ENCODE results near the gene KCNK17. TPM values are rescaled to one million over a fixed set of nuclear protein-coding genes. Genes with fewer than 3 reads are reported as not detected.

The KCNK17 gene, protein sequence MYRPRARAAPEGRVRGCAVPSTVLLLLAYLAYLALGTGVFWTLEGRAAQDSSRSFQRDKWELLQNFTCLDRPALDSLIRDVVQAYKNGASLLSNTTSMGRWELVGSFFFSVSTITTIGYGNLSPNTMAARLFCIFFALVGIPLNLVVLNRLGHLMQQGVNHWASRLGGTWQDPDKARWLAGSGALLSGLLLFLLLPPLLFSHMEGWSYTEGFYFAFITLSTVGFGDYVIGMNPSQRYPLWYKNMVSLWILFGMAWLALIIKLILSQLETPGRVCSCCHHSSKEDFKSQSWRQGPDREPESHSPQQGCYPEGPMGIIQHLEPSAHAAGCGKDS
- total RNA-seq, result not detected in 2 replicates

DNA sequence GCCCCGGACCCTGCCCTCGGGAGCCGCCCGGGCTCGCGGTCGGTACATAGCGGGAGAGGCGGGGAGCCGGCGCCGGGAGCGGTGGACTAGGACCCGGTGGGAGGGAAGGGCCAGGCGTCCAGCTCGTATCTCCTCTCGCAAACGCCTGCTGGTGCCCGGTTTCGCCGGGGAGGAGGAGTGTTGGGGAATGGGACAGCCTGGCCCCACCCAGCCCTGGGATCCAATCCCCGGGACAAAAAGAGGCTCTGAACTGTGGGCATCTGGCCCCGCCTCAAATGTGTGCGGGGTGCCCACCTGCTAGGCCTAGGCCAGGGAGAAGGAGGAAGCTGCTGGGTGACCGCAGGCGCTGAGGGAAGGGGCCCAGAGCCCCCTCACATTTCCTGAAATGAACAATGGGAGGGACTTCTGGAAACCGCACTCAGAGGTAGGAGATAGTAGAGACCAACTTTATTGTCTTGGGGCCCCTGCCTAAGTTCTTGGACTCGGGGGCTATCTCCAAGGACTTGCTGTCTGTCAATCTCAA, at the start of gene KCNK17:
Gene KCNK17 (minus strand): TSS at position 147 of the 523 bp plus-strand sequence. CDS start 99 bp downstream, at position 48.

DNA sequence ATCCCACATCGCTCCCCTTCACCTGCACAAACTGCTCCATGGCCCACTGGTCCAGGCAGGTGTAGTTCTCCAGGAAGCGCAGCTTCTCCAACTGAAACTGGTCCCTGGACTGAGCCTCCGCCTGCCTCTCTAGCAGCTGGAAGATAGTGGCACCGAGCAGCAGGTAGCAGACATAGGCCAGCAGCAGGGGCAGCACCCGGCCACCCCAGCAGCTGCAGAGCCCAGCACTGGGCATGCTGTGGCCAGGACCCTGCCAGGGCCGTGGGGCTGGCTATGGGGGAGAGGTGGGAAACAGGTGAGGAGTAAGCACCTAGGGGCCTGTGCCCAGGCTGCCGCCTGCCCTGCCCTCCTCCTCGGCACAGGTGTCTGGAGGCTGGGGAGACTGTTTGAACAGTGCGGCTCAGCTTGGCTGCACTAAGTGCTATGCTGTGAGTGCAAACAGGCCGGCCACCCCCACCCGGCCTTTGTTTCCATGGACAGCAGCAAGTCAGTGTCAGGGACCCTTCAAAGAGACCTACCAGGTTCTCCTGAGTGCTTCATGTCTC, 8.2 kb upstream of the KCNK17 start, which contains the start of gene KCNK16:
Gene KCNK16 (minus strand): TSS at position 397 of the 545 bp plus-strand sequence. CDS start 162 bp downstream, at position 235.

Other genes with a start within 250 kb of the KCNK17 start
- 15.3 and 16.7 TPM in 2 replicates for gene SAYSD1, start 199.2 kb downstream of the KCNK17 start, total RNA-seq
- gene KCNK5, start 84.9 kb downstream of the KCNK17 start, total RNA-seq, result not detected in 2 replicates
- not detected in 2 replicates for gene KCNK16, start 8.3 kb upstream of the KCNK17 start, total RNA-seq

Measured in pericardium fibroblast (primary cell).